ENCODE measurements around the gene ETV3L.

GRCh38 chr1:157077394-157077793 is 22.2 kb downstream of the ETV3L start:
- no peak for TF ChIP-seq POLR2A (IDR thresholded peaks at IDR 0.05)
- TF ChIP-seq CTCF (IDR thresholded peaks at IDR 0.05 in 4 of 5, conservative IDR thresholded peaks at IDR 0.05 in 1 of 5), result no peak

Measured in gastrocnemius medialis (tissue), 4 donors.